PFSK-1 (cell line): ENCODE results near the gene IL37.

Experiments
- FOXP2 ChIP-seq: optimal IDR thresholded peaks from 2 replicates; pipeline ENCODE3; 2011; ENCODE audit warnings: borderline replicate concordance, control low read depth, inconsistent platforms; ENCODE audit not compliant: insufficient read depth; ENCODE audit errors: extremely low read length, extremely low read depth
- POLR2AphosphoS5 ChIP-seq: IDR thresholded peaks from 2 replicates; pipeline ENCODE4 v1.6.1; 2012; ENCODE audit warnings: low read depth, mild to moderate bottlenecking, control low read depth, low read length, moderate library complexity
- REST ChIP-seq, 2 experiments: IDR thresholded peaks; 2 replicates each; pipeline versions ENCODE4 v1.6.1 to v1.8.0; 2011 to 2012; ENCODE audit warnings: low read depth in 2 of 2, low read length in 2 of 2, control low read depth in 1 of 2, inconsistent platforms in 1 of 2, mild to moderate bottlenecking in 1 of 2, moderate library complexity in 1 of 2; ENCODE audit not compliant: insufficient read depth in 1 of 2
- SIN3A ChIP-seq: IDR thresholded peaks from 2 replicates; pipeline ENCODE4 v1.6.1; 2012; ENCODE audit warnings: mild to moderate bottlenecking, low read length, moderate library complexity, borderline replicate concordance; ENCODE audit not compliant: insufficient read depth
- TAF1 ChIP-seq: IDR thresholded peaks from 2 replicates; pipeline ENCODE4 v1.6.1; 2012; ENCODE audit warnings: low read length, control low read depth, borderline replicate concordance; ENCODE audit not compliant: insufficient read depth

Gene IL37

GRCh38 chr2:112920923-112921532, 10.1 kb downstream of the IL37 start:
- TF ChIP-seq POLR2AphosphoS5 (no peak), FOXP2 (no peak), SIN3A (no peak), REST (IDR thresholded peaks at IDR 0.05; ENCODE audit: insufficient read depth in 1 of 2, low read depth in 2 of 2, low read length in 2 of 2) (no peak), TAF1 (no peak)

GRCh38 chr2:112921982-112922381, 11.0 kb downstream of the IL37 start:
- TF ChIP-seq FOXP2: no peak
- no peak for TF ChIP-seq TAF1
- no peak for TF ChIP-seq REST (IDR thresholded peaks at IDR 0.05; ENCODE audit: insufficient read depth in 1 of 2, low read depth in 2 of 2, low read length in 2 of 2)
- no peak for TF ChIP-seq POLR2AphosphoS5
- TF ChIP-seq SIN3A: no peak

- TF ChIP-seq TAF1 (no peak), SIN3A (no peak), FOXP2 (no peak), POLR2AphosphoS5 (no peak), REST (IDR thresholded peaks at IDR 0.05; ENCODE audit: insufficient read depth in 1 of 2, low read depth in 2 of 2, low read length in 2 of 2) (no peak)
Observed at GRCh38 chr2:112923237-112923966, 12.4 kb downstream of the IL37 start.

GRCh38 chr2:112923967-112924338, 13.0 kb downstream of the IL37 start:
- TF ChIP-seq FOXP2 (no peak), SIN3A (no peak), POLR2AphosphoS5 (no peak), REST (IDR thresholded peaks at IDR 0.05; ENCODE audit: insufficient read depth in 1 of 2, low read depth in 2 of 2, low read length in 2 of 2) (no peak), TAF1 (no peak)
